HG03060 (cell line): ENCODE data around the gene MTURN.

Experiments used
- ATAC-seq: cut with Tn5 transposase; IDR thresholded peaks from one replicate; pipeline ENCODE4 v1.9.1; 2021; ENCODE audit warnings: low read depth, moderate number of reproducible peaks; ENCODE audit not compliant: unreplicated experiment

MTURN gene

GRCh38 chr7:30135301-30136116 lies 723 bp downstream of the MTURN start:
- no peak for ATAC-seq

DNA sequence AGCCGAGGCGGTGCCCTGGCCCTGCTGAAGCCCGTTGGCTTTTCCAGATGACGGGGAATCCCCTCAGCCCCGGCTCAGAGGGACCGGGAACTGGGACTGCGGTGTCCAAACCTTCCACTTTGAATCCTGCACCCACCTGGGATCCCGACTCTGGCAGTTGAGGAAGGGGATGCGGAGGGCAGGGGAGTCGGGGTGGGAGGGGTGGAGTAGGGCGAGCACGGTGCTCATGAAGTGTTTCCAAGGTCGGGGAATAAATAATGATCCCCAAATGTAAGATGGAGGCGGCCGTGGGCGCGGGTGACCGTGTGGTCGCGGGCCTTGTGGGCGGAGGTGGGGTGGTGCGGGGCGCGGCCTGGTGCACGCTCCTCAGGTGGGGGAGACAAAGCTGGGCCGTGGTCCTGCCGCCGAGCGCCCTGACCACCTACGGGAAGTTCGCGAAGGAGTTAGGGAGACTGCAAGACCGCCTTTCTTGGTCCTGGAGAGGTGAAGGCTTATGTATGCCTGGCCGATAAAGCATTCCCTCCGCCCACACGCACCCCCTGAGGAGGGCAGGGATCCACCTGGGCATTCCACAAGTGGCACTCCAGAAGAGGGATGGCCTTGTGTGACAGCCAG lies 1.4 kb downstream of the MTURN start:
- no peak for ATAC-seq

DNA sequence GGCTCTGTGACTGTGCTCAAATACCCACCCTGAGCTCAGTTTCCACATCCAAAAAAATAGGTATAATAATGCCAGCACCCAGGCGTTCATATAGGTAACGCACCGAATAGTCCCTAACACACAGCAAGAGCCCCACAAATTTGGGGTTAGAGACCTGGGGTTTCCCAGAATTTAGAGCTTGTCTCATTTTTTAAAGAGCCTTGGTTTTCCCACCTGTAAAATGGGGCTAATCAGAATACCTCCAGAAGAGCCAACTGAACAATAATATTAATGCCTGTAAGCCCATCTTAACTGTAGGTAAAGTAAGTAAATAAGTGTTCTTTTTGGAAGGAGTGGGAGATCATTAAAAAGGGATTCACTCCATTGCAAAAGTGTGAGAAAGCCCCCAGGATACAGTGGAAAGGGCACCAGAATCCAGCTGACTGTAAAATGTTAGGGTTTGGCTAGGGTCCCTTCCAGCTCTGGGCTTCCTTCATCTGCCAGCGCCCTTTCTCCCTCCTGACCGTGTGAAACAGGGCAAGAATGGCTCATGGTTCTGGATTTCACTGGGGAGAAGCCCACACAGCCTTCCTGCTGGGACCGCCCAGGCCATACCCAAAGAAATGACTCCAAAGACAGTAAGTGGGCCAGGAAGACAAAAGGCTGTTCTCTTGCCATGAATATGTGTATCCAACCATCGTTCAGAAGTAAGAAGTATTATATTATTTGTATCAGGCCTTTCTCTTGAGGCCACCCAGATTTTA lies 2.1 kb downstream of the MTURN start:
- ATAC-seq, result no peak

- no peak for ATAC-seq
Observed at GRCh38 chr7:30139836-30140384, 5.1 kb downstream of the MTURN start.

DNA sequence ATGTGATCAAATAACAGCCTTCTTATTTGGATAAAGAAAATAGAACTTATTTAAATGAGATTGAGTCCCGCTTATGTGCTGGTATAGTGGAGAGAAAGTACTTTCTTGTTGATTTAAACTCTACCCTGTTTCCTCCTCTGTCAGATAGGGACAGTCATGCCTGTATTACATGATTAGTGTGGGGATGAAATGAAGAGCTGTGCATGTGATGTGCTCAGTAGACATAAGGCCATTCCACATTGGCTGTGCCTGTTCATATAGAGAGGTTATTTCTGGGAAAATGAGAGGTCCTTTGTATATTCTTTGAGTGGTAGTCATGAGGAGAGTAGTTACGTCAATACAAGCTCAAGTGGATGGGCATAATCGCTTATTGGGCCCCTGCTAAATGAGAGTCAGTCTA lies 5.7 kb downstream of the MTURN start:
- ATAC-seq, result no peak

- ATAC-seq, result no peak
Observed at GRCh38 chr7:30142710-30143109, 7.9 kb downstream of the MTURN start.

DNA sequence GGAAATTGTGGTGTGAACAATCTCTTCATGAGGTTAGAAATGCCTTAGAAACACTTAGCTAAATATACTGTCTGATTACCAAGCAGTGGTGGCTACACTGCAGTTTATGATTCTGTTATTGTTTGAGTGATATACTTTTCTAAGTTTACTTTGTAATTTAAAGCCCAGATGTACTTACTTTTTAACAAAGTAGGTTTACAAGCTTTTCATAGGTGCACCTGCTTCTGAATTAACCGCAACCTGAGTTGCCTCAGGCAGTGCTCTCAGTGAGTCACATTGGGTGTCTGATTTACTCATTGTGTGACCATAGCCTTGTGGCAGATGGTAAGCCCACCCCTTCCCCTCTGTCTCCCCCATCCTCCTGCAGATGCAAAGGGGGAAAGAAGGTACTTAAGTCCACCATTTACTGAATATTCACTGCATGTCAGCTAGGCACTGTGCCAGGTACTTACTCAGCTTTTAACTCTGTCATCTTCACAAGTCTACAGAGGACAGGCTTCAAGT lies 9.0 kb downstream of the MTURN start:
- ATAC-seq, result no peak

GRCh38 chr7:30144657-30145306 lies 10.0 kb downstream of the MTURN start:
- no peak for ATAC-seq

GRCh38 chr7:30145426-30145970 lies 10.7 kb downstream of the MTURN start:
- ATAC-seq, result no peak

DNA sequence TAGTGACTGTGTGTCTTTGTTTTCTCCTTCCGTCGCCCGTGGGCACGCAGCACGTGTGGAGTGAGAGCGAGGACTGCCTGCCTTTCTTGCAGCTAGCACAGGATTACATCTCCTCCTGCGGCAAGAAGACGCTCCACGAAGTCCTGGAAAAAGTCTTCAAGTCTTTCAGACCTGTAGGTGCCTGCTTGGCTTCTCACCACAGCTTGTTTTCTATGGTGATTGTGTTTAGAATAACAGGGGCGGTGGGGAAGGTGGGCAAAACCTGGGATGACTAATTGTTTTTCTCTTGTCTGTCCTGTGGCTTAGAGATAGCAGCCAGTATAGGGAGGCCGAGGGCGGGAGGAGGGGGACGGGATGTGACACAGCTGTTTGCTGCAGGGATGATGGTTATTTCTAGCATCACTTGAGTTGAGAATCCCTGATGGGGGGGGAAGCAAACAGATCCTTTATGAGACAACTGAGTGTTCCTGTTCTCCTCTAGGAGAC lies 11.4 kb downstream of the MTURN start:
- ATAC-seq, result no peak

GRCh38 chr7:30147223-30147622 lies 12.4 kb downstream of the MTURN start:
- no peak for ATAC-seq

DNA sequence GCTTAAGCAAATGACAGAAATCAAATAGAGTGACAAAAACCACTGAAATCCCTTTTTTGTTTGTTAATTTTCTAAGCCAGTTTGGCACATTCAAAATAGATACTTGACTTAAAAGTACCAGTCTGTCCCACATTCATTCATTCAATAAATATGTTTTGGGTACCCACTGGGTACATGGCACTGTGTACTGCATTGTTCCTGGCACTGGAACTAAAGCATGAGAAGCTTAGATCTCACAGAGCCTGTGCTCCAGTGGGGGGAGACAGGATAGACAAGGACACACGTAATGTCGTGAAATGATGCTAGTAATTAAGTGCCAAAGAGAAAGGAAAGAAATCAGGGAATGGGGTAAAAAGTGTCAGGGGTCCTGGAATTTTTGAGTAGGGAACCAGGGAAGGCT lies 13.0 kb downstream of the MTURN start:
- ATAC-seq, result no peak

DNA sequence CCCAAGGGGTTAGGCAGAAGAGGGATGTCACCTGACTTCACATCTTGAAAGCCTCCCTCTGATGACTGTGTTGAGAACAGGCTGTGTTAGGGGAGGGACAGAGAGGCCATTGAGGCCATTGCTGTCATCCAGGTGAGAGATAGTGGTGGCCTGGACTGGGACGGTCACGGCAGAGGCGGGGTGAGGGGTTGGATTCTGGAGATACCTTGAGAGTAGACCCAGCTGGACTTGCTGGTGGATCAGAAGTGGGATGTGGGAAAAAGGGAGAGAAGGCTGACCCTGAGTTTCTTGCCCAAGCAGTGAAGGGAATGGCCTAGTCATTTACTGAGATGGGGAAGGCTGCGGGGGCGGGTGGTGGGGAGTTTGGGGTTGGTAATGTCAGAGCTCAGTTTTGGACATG lies 13.6 kb downstream of the MTURN start:
- ATAC-seq, result no peak

GRCh38 chr7:30148951-30149459 lies 14.2 kb downstream of the MTURN start:
- no peak for ATAC-seq

DNA sequence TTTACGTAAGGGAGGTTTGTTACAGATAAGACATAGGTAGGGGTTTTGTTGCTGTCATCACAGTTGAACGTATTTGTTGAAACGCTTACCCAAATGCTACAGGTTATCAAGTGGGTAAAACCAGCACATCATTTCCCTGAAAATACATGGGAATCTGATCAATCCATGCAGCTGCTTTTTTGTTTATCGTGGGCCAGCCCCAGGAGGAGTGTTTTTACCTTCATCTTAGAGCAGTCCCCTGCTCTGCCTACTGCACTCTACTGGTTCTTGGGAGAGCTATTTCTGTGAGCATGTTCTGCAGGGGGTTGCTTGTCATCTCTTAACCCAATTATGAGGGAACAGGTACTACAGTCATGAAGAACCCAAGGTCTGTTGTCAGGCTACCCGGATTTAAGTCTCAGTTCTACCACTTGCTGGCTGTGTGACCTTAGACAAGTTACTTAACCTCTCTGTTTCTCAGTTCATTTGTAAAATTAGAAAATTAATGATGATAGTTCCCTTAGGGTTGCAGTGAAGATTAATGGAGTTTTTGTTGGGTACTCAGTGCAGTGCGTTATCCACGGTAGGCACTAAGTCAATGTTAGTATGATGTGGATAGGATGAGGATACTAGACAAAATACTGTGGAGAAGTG lies 15.0 kb downstream of the MTURN start:
- ATAC-seq, result no peak

GRCh38 chr7:30150711-30151110 lies 15.9 kb downstream of the MTURN start:
- no peak for ATAC-seq

GRCh38 chr7:30154111-30154587 lies 19.4 kb downstream of the MTURN start:
- ATAC-seq, result no peak

GRCh38 chr7:30155481-30155880 lies 20.7 kb downstream of the MTURN start:
- ATAC-seq, result no peak

- no peak for ATAC-seq
Observed at GRCh38 chr7:30157204-30157603, 22.4 kb downstream of the MTURN start.
